MG63 (cell line): Measurements from ENCODE around the gene CLMP. TPM values are rescaled to one million over a fixed set of nuclear protein-coding genes. Genes with fewer than 3 reads are reported as not detected.

Source experiments
- DNase-seq: peaks from one replicate; pipeline ENCODE4 v3.0.0-alpha.2; 2020
- H3K27me3 ChIP-seq: fragments of 250-450 bp; sonication (Bioruptor Pico); 2 replicates; pipeline ENCODE4 v1.5.1; 2020; ENCODE audit warnings: mild to moderate bottlenecking, moderate library complexity
- H3K36me3 ChIP-seq: fragments of 250-450 bp; sonication (Bioruptor Pico); 2 replicates; pipeline ENCODE4 v1.5.1; 2020; ENCODE audit warnings: mild to moderate bottlenecking, moderate library complexity
- H3K4me3 ChIP-seq: fragments of 250-450 bp; sonication (Bioruptor Pico); 2 replicates; pipeline ENCODE4 v1.5.1; 2020; ENCODE audit warnings: mild to moderate bottlenecking, moderate library complexity
- H3K9me3 ChIP-seq: fragments of 250-450 bp; sonication (Bioruptor Pico); 2 replicates; pipeline ENCODE4 v1.5.1; 2020; ENCODE audit warnings: mild to moderate bottlenecking, moderate library complexity
- total RNA-seq: library from RNA; depleted of rRNA; stranded (reverse); fragments of >200 nt; shearing (Covaris generic); gene quantifications from 2 replicates; pipeline ENCODE4 v1.2.3, GENCODE V29; 2014; ENCODE audit warnings: low replicate concordance

Gene CLMP
- total RNA-seq, 1 experiment from 2014 or later, result 109 TPM

- DNase-seq, result peak; percentile 66
- H3K4me3 ChIP-seq, result no peak overlapping the region
- H3K27me3 ChIP-seq, result no peaks in the 10 kb centered on the region
- H3K9me3 ChIP-seq, result no peaks in the 10 kb centered on the region
- peaks cover 92% of the 10 kb centered on the region for H3K36me3 ChIP-seq
Observed at GRCh38 chr11:123183391-123184099, 11.5 kb downstream of the CLMP start.

- DNase-seq, result no peak
- Histone ChIP-seq H3K4me3 (no peak overlapping the region), H3K9me3 (no peaks in the 10 kb centered on the region), H3K27me3 (no peaks in the 10 kb centered on the region), H3K36me3 (peaks cover 95% of the 10 kb centered on the region)
Observed at GRCh38 chr11:123181767-123182500, 13.1 kb downstream of the CLMP start.

- no peak for DNase-seq
- Histone ChIP-seq H3K36me3 (peaks cover 95% of the 10 kb centered on the region), H3K4me3 (no peak overlapping the region), H3K27me3 (no peaks in the 10 kb centered on the region), H3K9me3 (no peaks in the 10 kb centered on the region)
Observed at GRCh38 chr11:123181075-123181474, 14.0 kb downstream of the CLMP start.

GRCh38 chr11:123180574-123180973 is 14.5 kb downstream of the CLMP start:
- Histone ChIP-seq H3K27me3 (no peaks in the 10 kb centered on the region), H3K4me3 (no peak overlapping the region)
- DNase-seq, result no peak

GRCh38 chr11:123180166-123180565 is 14.9 kb downstream of the CLMP start:
- DNase-seq, result no peak
- H3K27me3 ChIP-seq, result no peaks in the 10 kb centered on the region
- H3K4me3 ChIP-seq, result no peak overlapping the region
- H3K9me3 ChIP-seq, result no peaks in the 10 kb centered on the region
- H3K36me3 ChIP-seq, result peaks cover 95% of the 10 kb centered on the region

More at GRCh38 chr11:123180574-123180973, 14.5 kb downstream of the CLMP start:
- Histone ChIP-seq H3K9me3 (no peaks in the 10 kb centered on the region), H3K36me3 (peaks cover 95% of the 10 kb centered on the region)

- DNase-seq, result no peak
- Histone ChIP-seq H3K9me3 (no peaks in the 10 kb centered on the region), H3K4me3 (no peak overlapping the region), H3K36me3 (peaks cover 93% of the 10 kb centered on the region), H3K27me3 (no peaks in the 10 kb centered on the region)
Observed at GRCh38 chr11:123179586-123179985, 15.5 kb downstream of the CLMP start.

GRCh38 chr11:123178186-123178585 is 16.9 kb downstream of the CLMP start:
- Histone ChIP-seq H3K36me3 (peaks cover 87% of the 10 kb centered on the region), H3K27me3 (no peaks in the 10 kb centered on the region), H3K4me3 (no peak overlapping the region), H3K9me3 (no peaks in the 10 kb centered on the region)
- DNase-seq, result no peak

- no peaks in the 10 kb centered on the region for H3K9me3 ChIP-seq
- no peak for DNase-seq
- H3K27me3 ChIP-seq, result no peaks in the 10 kb centered on the region
- no peak overlapping the region for H3K4me3 ChIP-seq
- H3K36me3 ChIP-seq, result peaks cover 84% of the 10 kb centered on the region
Observed at GRCh38 chr11:123176785-123177184, 18.3 kb downstream of the CLMP start.

- Histone ChIP-seq H3K9me3 (no peaks in the 10 kb centered on the region), H3K4me3 (no peak overlapping the region), H3K36me3 (peaks cover 77% of the 10 kb centered on the region), H3K27me3 (no peaks in the 10 kb centered on the region)
- peak; percentile 85 for DNase-seq
Observed at GRCh38 chr11:123174196-123175183, 20.6 kb downstream of the CLMP start.

- H3K4me3 ChIP-seq, result no peak overlapping the region
Observed at GRCh38 chr11:123173856-123174186, 21.2 kb downstream of the CLMP start.

GRCh38 chr11:123173040-123173855 is 21.8 kb downstream of the CLMP start:
- DNase-seq, result peak; percentile 62
- no peaks in the 10 kb centered on the region for H3K9me3 ChIP-seq
- no peaks in the 10 kb centered on the region for H3K27me3 ChIP-seq
- H3K36me3 ChIP-seq, result peaks cover 77% of the 10 kb centered on the region
- no peak overlapping the region for H3K4me3 ChIP-seq

More at GRCh38 chr11:123173856-123174186, 21.2 kb downstream of the CLMP start:
- Histone ChIP-seq H3K36me3 (peaks cover 77% of the 10 kb centered on the region), H3K27me3 (no peaks in the 10 kb centered on the region), H3K9me3 (no peaks in the 10 kb centered on the region)
- no peak for DNase-seq

GRCh38 chr11:123170929-123171328 is 24.1 kb downstream of the CLMP start:
- Histone ChIP-seq H3K27me3 (no peaks in the 10 kb centered on the region), H3K9me3 (no peaks in the 10 kb centered on the region), H3K4me3 (no peak overlapping the region), H3K36me3 (peaks cover 75% of the 10 kb centered on the region)
- DNase-seq, result no peak

GRCh38 chr11:123169821-123170220 is 25.2 kb downstream of the CLMP start:
- H3K9me3 ChIP-seq, result no peaks in the 10 kb centered on the region
- H3K4me3 ChIP-seq, result no peak overlapping the region
- peaks cover 68% of the 10 kb centered on the region for H3K36me3 ChIP-seq
- H3K27me3 ChIP-seq, result no peaks in the 10 kb centered on the region
- no peak for DNase-seq

GRCh38 chr11:123168955-123169484 is 26.0 kb downstream of the CLMP start:
- H3K36me3 ChIP-seq, result peaks cover 69% of the 10 kb centered on the region
- DNase-seq, result no peak
- no peak overlapping the region for H3K4me3 ChIP-seq
- no peaks in the 10 kb centered on the region for H3K27me3 ChIP-seq
- H3K9me3 ChIP-seq, result no peaks in the 10 kb centered on the region

GRCh38 chr11:123168241-123168640 is 26.8 kb downstream of the CLMP start:
- DNase-seq, result no peak
- Histone ChIP-seq H3K27me3 (no peaks in the 10 kb centered on the region), H3K36me3 (peaks cover 68% of the 10 kb centered on the region), H3K9me3 (no peaks in the 10 kb centered on the region), H3K4me3 (no peak overlapping the region)

- Histone ChIP-seq H3K36me3 (peaks cover 69% of the 10 kb centered on the region), H3K4me3 (no peak overlapping the region), H3K9me3 (no peaks in the 10 kb centered on the region), H3K27me3 (no peaks in the 10 kb centered on the region)
- no peak for DNase-seq
Observed at GRCh38 chr11:123166071-123166559, 28.9 kb downstream of the CLMP start.
